ENCODE data around the gene CNOT6.

Gene CNOT6

DNA sequence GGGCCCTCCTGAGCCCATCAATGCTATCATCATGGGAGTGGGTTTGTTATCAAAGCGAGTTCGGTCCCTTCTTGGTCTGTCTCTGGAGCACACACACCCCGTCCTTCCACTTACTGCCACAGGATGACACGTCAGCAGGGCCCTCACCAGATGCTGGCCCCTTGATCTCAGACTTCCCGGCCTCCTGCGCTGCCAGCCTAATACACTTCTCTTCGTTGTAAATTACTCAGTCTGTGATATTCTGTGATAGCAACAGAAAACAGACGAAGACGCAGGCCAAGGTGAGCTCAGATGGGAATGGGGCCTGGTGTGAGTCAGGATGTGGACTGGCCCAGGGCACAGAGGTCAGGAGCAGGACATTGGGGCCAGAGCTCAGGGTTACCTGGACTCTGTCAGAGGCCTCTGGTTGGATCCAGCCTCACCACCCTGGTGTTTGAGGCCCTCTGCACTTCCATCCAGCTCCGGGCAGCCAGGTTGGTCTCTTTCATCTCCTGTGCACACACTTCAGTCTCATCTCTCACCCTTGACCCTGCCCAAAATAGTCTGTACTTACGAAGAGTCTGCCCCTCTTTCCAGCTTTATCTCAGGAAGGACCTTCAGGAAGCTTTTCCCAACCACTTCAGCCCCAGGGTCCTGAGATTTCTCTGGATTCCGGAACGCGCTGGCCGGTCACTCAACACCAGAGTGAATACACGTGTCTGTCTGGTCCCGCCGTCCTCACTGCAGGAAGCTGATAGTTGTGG lies 26.0 kb upstream of the CNOT6 start:
- H3K79me2 ChIP-seq (ENCODE audit: low read length), result no peaks in the 10 kb centered on the region
- H2AFZ ChIP-seq (ENCODE audit: low read depth, low read length), result no peak overlapping the region
- peaks cover 5% of the 10 kb centered on the region; the same call in 1 of the 2 replicates for H3K4me1 ChIP-seq (ENCODE audit: low read length)
- H3K9me3 ChIP-seq (ENCODE audit: insufficient read depth, low read length), result no peaks in the 10 kb centered on the region
- no peak overlapping the region for H3K9ac ChIP-seq (ENCODE audit: low read length)
- no peak overlapping the region for H3K4me3 ChIP-seq (ENCODE audit: low read length)
- H3K27ac ChIP-seq (ENCODE audit: low read length), result no peak overlapping the region
- H3K36me3 ChIP-seq (replicated peaks; ENCODE audit: low read depth, low read length), result no peaks in the 10 kb centered on the region
- TF ChIP-seq, protein P1, sequence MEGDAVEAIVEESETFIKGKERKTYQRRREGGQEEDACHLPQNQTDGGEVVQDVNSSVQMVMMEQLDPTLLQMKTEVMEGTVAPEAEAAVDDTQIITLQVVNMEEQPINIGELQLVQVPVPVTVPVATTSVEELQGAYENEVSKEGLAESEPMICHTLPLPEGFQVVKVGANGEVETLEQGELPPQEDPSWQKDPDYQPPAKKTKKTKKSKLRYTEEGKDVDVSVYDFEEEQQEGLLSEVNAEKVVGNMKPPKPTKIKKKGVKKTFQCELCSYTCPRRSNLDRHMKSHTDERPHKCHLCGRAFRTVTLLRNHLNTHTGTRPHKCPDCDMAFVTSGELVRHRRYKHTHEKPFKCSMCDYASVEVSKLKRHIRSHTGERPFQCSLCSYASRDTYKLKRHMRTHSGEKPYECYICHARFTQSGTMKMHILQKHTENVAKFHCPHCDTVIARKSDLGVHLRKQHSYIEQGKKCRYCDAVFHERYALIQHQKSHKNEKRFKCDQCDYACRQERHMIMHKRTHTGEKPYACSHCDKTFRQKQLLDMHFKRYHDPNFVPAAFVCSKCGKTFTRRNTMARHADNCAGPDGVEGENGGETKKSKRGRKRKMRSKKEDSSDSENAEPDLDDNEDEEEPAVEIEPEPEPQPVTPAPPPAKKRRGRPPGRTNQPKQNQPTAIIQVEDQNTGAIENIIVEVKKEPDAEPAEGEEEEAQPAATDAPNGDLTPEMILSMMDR (IDR thresholded peaks at IDR 0.05; ENCODE audit: low read depth, low read length), result no peak
- TF ChIP-seq EZH2phosphoT487 (IDR thresholded peaks at IDR 0.05; ENCODE audit: low read depth), result no peak
- no peak overlapping the region for H3K4me2 ChIP-seq (ENCODE audit: low read length)
- H3K27me3 ChIP-seq (ENCODE audit: low read depth, low read length), result peaks cover 15% of the 10 kb centered on the region
- no peaks in the 10 kb centered on the region for H4K20me1 ChIP-seq (ENCODE audit: insufficient read depth, low read length)

DNA sequence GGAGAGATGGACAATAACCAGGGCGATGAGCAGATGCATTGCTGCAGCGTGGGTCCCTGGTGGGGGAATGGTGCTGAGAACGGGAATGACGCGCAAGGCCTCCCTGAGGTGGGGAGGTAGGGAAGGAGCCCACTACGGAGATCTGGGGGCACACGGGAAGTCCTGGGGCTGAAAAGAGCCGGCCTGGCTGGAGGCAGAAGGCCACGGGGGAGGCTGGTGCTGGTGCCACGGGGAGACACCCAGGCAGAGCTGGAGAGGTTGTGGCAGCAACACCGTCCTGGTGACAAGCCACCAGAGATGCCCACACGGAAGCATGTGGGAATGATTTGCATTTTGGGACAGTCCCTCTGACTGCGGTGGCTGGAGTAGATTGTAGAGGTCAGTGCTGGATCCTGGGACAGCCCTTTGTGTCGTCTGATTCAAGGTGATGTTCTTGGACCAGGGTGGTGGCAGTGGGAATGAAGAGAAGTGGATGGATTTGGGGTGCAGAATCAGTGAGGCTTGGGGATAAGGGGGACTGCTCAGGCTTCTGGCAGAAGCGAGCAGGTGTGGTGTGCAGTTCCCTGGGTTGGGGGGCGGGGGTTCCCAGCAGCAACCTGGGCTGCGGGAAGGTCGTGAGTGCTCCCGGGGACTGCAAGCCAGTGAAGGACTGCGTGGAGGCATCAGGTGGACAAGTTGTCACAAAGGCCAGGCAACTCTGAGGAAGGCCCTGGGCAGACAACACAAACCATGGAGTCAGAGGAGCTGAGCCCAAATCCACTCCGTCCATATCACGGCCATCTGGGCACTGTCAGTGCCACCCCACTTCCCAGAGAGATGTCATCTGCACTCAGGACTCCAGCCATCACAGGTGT lies 25.2 kb upstream of the CNOT6 start:
- H3K4me2 ChIP-seq (ENCODE audit: low read length), result no peak overlapping the region
- peaks cover 15% of the 10 kb centered on the region for H3K27me3 ChIP-seq (ENCODE audit: low read depth, low read length)
- peaks cover 5% of the 10 kb centered on the region; the same call in 1 of the 2 replicates for H3K4me1 ChIP-seq (ENCODE audit: low read length)
- no peaks in the 10 kb centered on the region for H4K20me1 ChIP-seq (ENCODE audit: insufficient read depth, low read length)
- no peak for TF ChIP-seq EZH2phosphoT487 (IDR thresholded peaks at IDR 0.05; ENCODE audit: low read depth)
- TF ChIP-seq, protein P1 (IDR thresholded peaks at IDR 0.05; ENCODE audit: low read depth, low read length), result no peak
- no peak overlapping the region for H3K9ac ChIP-seq (ENCODE audit: low read length)
- no peak overlapping the region for H3K4me3 ChIP-seq (ENCODE audit: low read length)
- H2AFZ ChIP-seq (ENCODE audit: low read depth, low read length), result no peak overlapping the region
- H3K79me2 ChIP-seq (ENCODE audit: low read length), result no peaks in the 10 kb centered on the region
- H3K36me3 ChIP-seq (replicated peaks; ENCODE audit: low read depth, low read length), result no peaks in the 10 kb centered on the region
- no peaks in the 10 kb centered on the region for H3K9me3 ChIP-seq (ENCODE audit: insufficient read depth, low read length)
- no peak overlapping the region for H3K27ac ChIP-seq (ENCODE audit: low read length)

- H2AFZ ChIP-seq (ENCODE audit: low read depth, low read length), result no peak overlapping the region
- H4K20me1 ChIP-seq (ENCODE audit: insufficient read depth, low read length), result no peaks in the 10 kb centered on the region
- H3K4me2 ChIP-seq (ENCODE audit: low read length), result no peak overlapping the region
- H3K4me1 ChIP-seq (ENCODE audit: low read length), result peaks cover 5% of the 10 kb centered on the region; the same call in 1 of the 2 replicates
- no peak overlapping the region for H3K4me3 ChIP-seq (ENCODE audit: low read length)
- peaks cover 15% of the 10 kb centered on the region for H3K27me3 ChIP-seq (ENCODE audit: low read depth, low read length)
- H3K27ac ChIP-seq (ENCODE audit: low read length), result no peak overlapping the region
- H3K9me3 ChIP-seq (ENCODE audit: insufficient read depth, low read length), result no peaks in the 10 kb centered on the region
- no peak overlapping the region for H3K9ac ChIP-seq (ENCODE audit: low read length)
- H3K79me2 ChIP-seq (ENCODE audit: low read length), result no peaks in the 10 kb centered on the region
- no peak for TF ChIP-seq EZH2phosphoT487 (IDR thresholded peaks at IDR 0.05; ENCODE audit: low read depth)
- TF ChIP-seq, protein P1 (IDR thresholded peaks at IDR 0.05; ENCODE audit: low read depth, low read length), result no peak
- H3K36me3 ChIP-seq (replicated peaks; ENCODE audit: low read depth, low read length), result no peaks in the 10 kb centered on the region
Observed at GRCh38 chr5:180469586-180469865, 24.7 kb upstream of the CNOT6 start.

- Histone ChIP-seq H3K4me3 (ENCODE audit: low read length) (no peak overlapping the region), H3K27me3 (ENCODE audit: low read depth, low read length) (peaks cover 15% of the 10 kb centered on the region), H3K4me1 (ENCODE audit: low read length) (peaks cover 5% of the 10 kb centered on the region; the same call in 1 of the 2 replicates), H3K36me3 (replicated peaks; ENCODE audit: low read depth, low read length) (no peaks in the 10 kb centered on the region), H3K27ac (ENCODE audit: low read length) (no peak overlapping the region), H3K9me3 (ENCODE audit: insufficient read depth, low read length) (no peaks in the 10 kb centered on the region), H3K4me2 (ENCODE audit: low read length) (no peak overlapping the region), H2AFZ (ENCODE audit: low read depth, low read length) (no peak overlapping the region), H3K79me2 (ENCODE audit: low read length) (no peaks in the 10 kb centered on the region), H4K20me1 (ENCODE audit: insufficient read depth, low read length) (no peaks in the 10 kb centered on the region), H3K9ac (ENCODE audit: low read length) (no peak overlapping the region)
- no peak for TF ChIP-seq EZH2phosphoT487 (IDR thresholded peaks at IDR 0.05; ENCODE audit: low read depth)
- TF ChIP-seq, protein P1 (IDR thresholded peaks at IDR 0.05; ENCODE audit: low read depth, low read length), result no peak
Observed at GRCh38 chr5:180469866-180470265, 24.3 kb upstream of the CNOT6 start.
